GM23338 (cell line): ENCODE measurements around the gene DCP2. TPM values are rescaled to one million over a fixed set of nuclear protein-coding genes. Genes with fewer than 3 reads are reported as not detected.

ENCODE experiments used
- ATAC-seq: fragments of 200-7000 bp; cut with Tn5 transposase; 3 replicates; pipeline ENCODE4 v1.9.1; 2020
- DNase-seq: peaks from one replicate; pipeline ENCODE4 v3.0.0-alpha.2; 2015; ENCODE audit warnings: low spot score
- H2AFZ ChIP-seq: fragments of 200-600 bp; sonication (generic); 2 replicates; pipeline ENCODE4 v1.8.0; 2016; ENCODE audit warnings: antibody characterized with exemption, mild to moderate bottlenecking, moderate library complexity
- H3F3A ChIP-seq: fragments of 200-600 bp; sonication (generic); replicated peaks from 2 replicates; pipeline ENCODE4 v1.8.0; 2017; ENCODE audit warnings: antibody characterized with exemption, mixed run types, low read depth
- H3K27ac ChIP-seq: fragments of 200-600 bp; sonication (generic); 2 replicates; pipeline ENCODE4 v1.6.1; 2016; ENCODE audit warnings: low read depth
- H3K27me3 ChIP-seq: fragments of 200-600 bp; sonication (generic); 2 replicates; pipeline ENCODE4 v1.8.0; 2016; ENCODE audit warnings: mild to moderate bottlenecking, mixed run types, moderate library complexity; ENCODE audit not compliant: insufficient read depth
- H3K36me3 ChIP-seq: fragments of 200-600 bp; sonication (generic); 2 replicates; pipeline ENCODE4 v1.8.0; 2016; ENCODE audit warnings: mild to moderate bottlenecking; ENCODE audit not compliant: insufficient read depth
- H3K4me1 ChIP-seq: fragments of 200-600 bp; sonication (generic); 2 replicates; pipeline ENCODE4 v1.8.0; 2016; ENCODE audit warnings: mild to moderate bottlenecking, moderate library complexity; ENCODE audit not compliant: insufficient read depth
- H3K4me2 ChIP-seq: fragments of 200-600 bp; sonication (generic); 2 replicates; pipeline ENCODE4 v1.7.1; 2017; ENCODE audit warnings: mixed run types
- H3K4me3 ChIP-seq: fragments of 200-600 bp; sonication (generic); 2 replicates; pipeline ENCODE4 v1.6.1; 2016; ENCODE audit warnings: mixed run types
- H3K79me2 ChIP-seq: fragments of 200-600 bp; sonication (generic); replicated peaks from 2 replicates; pipeline ENCODE4 v1.8.0; 2017; ENCODE audit warnings: mild to moderate bottlenecking; ENCODE audit not compliant: insufficient read depth
- H3K9me2 ChIP-seq: fragments of 200-600 bp; sonication (generic); 2 replicates; pipeline ENCODE4 v1.8.0; 2017; ENCODE audit not compliant: insufficient read depth
- H4K20me1 ChIP-seq: fragments of 200-600 bp; sonication (generic); replicated peaks from 2 replicates; pipeline ENCODE4 v1.8.0; 2017; ENCODE audit warnings: mild to moderate bottlenecking; ENCODE audit not compliant: insufficient read depth
- H3K27ac Mint-ChIP-seq: 2 replicates; pipeline ENCODE4 v1.8.0; 2020; ENCODE audit warnings: inconsistent platforms, mild to moderate bottlenecking, moderate library complexity, mixed read lengths
- H3K27me3 Mint-ChIP-seq: 3 replicates; pipeline ENCODE4 v1.8.0; 2022; ENCODE audit warnings: low read depth, mild to moderate bottlenecking, moderate library complexity, mixed read lengths, inconsistent platforms; ENCODE audit not compliant: insufficient read depth, poor library complexity
- H3K36me3 Mint-ChIP-seq: 3 replicates; pipeline ENCODE4 v1.8.0; 2021; ENCODE audit warnings: low read depth, mild to moderate bottlenecking, inconsistent platforms, moderate library complexity, mixed read lengths
- H3K4me1 Mint-ChIP-seq: 3 replicates; pipeline ENCODE4 v1.8.0; 2020; ENCODE audit warnings: mild to moderate bottlenecking, inconsistent platforms, mixed read lengths
- H3K4me3 Mint-ChIP-seq: 3 replicates; pipeline ENCODE4 v1.8.0; 2021; ENCODE audit warnings: moderate library complexity, mild to moderate bottlenecking, inconsistent platforms, mixed read lengths
- H3K9me3 Mint-ChIP-seq: 3 replicates; pipeline ENCODE4 v1.8.0; 2020; ENCODE audit warnings: moderate library complexity, mild to moderate bottlenecking, inconsistent platforms, mixed read lengths
- CTCF ChIP-seq, 2 experiments: fragments of 200-600 bp in 1 of 2; sonication (generic) in 1 of 2; conservative IDR thresholded peaks; 2 replicates each; pipeline versions ENCODE4 v1.5.1 to v1.6.1; 2016 to 2017; ENCODE audit warnings: antibody characterized with exemption in 2 of 2, low read depth in 2 of 2, mild to moderate bottlenecking in 2 of 2, moderate library complexity in 1 of 2
- EZH2 ChIP-seq: fragments of 200-600 bp; sonication (generic); IDR thresholded peaks from one replicate; pipeline ENCODE4 v1.8.0; 2017; ENCODE audit warnings: antibody characterized with exemption, mild to moderate bottlenecking, low read depth; ENCODE audit not compliant: unreplicated experiment
- EZH2phosphoT487 ChIP-seq: fragments of 200-600 bp; sonication (generic); IDR thresholded peaks from one replicate; pipeline ENCODE4 v1.8.1; 2018; ENCODE audit warnings: antibody characterized with exemption; ENCODE audit not compliant: unreplicated experiment
- POLR2AphosphoS5 ChIP-seq: IDR thresholded peaks from 2 replicates; pipeline ENCODE4 v1.6.1; 2016; ENCODE audit warnings: antibody characterized with exemption, low read depth
- STAT1 ChIP-seq: IDR thresholded peaks from one replicate; pipeline ENCODE4 v1.6.1; 2016; ENCODE audit warnings: antibody characterized with exemption; ENCODE audit not compliant: unreplicated experiment
- ZNF114 ChIP-seq: fragments of 250-450 bp; sonication (Bioruptor Pico); IDR thresholded peaks from 2 replicates; pipeline ENCODE4 v1.5.0; 2020; ENCODE audit warnings: mild to moderate bottlenecking, moderate library complexity
- ZNF462 ChIP-seq: fragments of 250-450 bp; sonication (Bioruptor Pico); IDR thresholded peaks from 2 replicates; pipeline ENCODE4 v1.5.0; 2020; ENCODE audit warnings: mild to moderate bottlenecking, moderate library complexity
- polyA plus RNA-seq: library from polyadenylated mRNA; unstranded; fragments of >200 nt; fragmentation: Nextera tagmentation; extraction: Ambion mirVana; gene quantifications from 2 replicates; pipeline ENCODE4 v1.2.1, GENCODE V29; 2016
- total RNA-seq: library from RNA; depleted of rRNA; stranded (reverse); fragments of >200 nt; shearing (Covaris generic); gene quantifications from 2 replicates; pipeline ENCODE4 v1.2.3, GENCODE V29; 2014

DCP2 gene
- total and polyA plus RNA-seq, 2 experiments from 2014 or later = 96.6 to 165 TPM

- TF ChIP-seq ZNF462 (CRISPR knock-in tag) = no peak
Observed at GRCh38 chr5:112951124-112951702, 25.4 kb upstream of the DCP2 start (continued).

GRCh38 chr5:112956606-112957005, 20.0 kb upstream of the DCP2 start:
- Histone ChIP-seq H2AFZ (no peak overlapping the region), H3K4me1 (peaks cover 6% of the 10 kb centered on the region; the same call in 1 of the 2 replicates), H3K36me3 (0 out of 2 replicates have a peak, but pooled peaks cover 3% of the 10 kb centered on the region), H3F3A (no peaks in the 10 kb centered on the region), H3K4me2 (no peak overlapping the region), H3K79me2 (no peaks in the 10 kb centered on the region), H3K4me3 (no peak overlapping the region), H3K27me3 (no peaks in the 10 kb centered on the region), H3K27ac (no peak overlapping the region), H4K20me1 (no peaks in the 10 kb centered on the region), H3K9me2 (0 out of 2 replicates have a peak, but pooled peaks cover 4% of the 10 kb centered on the region)
- DNase-seq = no peak
- Mint-ChIP-seq H3K4me3 (no peak overlapping the region), H3K4me1 (peaks cover 24% of the 10 kb centered on the region), H3K27me3 (peaks cover 2% of the 10 kb centered on the region), H3K9me3 (peaks cover 19% of the 10 kb centered on the region), H3K27ac (no peak overlapping the region), H3K36me3 (peaks cover 11% of the 10 kb centered on the region)
- ATAC-seq = no peak
- TF ChIP-seq EZH2phosphoT487 (no peak), POLR2AphosphoS5 (no peak), ZNF462 (CRISPR knock-in tag) (no peak), EZH2 (no peak), ZNF114 (CRISPR knock-in tag) (no peak), CTCF (conservative IDR thresholded peaks at IDR 0.05; ENCODE audit: low read depth in 2 of 2) (no peak), STAT1 (no peak)
